Stimulated activated CD4-positive, alpha-beta T cell treated with anti-CD3 and anti-CD28 coated beads, Interleukin-2, amount 100 ng/mL, for 4 hours (primary cell): ENCODE measurements around the gene BICRAL.

Experiments used
- DNase-seq: peaks from one replicate; pipeline ENCODE4 v3.0.0-alpha.2; 2020; ENCODE audit warnings: low read depth

Gene BICRAL

DNA sequence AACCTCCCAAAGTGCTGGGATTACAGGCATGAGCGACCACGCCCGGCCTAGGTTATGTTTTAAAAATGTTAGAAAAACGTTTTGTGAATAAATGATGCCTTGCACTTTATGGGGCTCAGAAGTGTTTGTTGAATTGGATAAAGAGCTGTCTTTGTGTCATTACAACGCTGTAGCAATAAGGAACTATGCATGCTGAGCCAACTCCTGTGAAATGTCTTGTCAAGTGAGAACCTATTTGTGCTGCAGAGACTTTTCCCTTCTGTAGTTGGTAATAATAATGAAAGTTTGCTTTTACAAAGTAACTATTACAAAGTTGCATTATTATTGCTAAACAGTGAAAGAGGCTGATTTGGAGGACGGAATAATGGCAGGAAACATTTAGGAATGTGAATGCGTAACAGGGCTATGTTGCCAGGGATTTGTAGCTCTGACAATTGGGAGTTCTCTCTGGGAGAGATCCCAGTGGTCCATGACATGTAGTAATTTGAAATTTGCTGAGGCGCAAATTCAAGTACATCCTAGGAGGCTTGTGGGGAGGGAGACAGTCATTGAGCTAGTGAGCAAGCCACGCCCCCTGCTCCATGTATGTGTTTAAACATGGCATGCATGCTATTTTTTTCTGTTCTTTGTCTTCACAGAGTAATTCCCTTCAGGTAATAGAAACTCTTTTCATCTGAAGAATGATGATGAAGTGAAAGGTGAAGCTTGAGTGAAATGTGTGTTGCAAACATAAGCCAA lies 16.8 kb upstream of the BICRAL start:
- DNase-seq = no peak

DNA sequence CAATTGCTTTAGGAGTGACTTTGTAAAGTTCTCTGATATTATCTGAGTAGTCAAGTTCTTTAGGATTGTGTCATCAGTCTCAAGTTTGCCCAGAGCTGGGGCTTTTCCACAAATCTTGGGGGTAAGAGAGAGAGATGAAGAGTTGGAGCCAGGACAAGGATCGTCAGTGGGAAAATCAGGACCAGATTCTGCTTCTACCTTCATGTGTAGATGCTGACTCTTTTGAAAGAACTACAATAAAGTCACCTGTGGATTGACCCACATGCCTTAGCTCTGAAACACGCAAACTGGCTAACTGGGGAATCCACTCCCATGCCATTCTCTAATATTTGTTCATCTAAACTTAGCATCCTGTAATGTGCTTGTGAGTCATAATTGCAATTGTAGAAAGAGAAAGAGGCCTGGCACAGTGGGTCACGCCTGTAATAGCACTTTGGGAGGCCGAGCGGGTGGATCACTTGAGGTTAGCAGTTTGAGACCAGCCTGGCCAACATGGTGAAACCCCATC lies 15.6 kb upstream of the BICRAL start:
- DNase-seq = no peak

DNA sequence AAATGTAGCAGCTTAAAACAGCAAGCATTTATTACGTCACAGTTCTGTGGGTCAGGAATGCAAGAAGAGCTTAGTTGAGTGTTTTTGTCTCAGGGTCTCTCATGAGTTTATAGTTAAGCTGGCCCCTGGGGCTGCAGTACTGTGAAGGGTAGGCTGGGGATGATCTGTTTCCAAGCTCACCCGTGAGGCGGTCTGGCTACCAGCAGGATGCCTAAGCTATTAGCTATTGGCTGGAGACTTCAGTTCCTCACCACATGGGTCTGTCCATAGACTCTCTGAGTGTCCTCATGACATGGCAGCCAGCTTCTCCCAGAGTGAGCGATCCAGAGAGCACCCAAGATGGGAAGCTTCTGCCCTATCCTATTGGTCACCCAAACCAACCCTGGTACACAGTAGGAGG lies 12.8 kb upstream of the BICRAL start:
- DNase-seq = no peak

DNA sequence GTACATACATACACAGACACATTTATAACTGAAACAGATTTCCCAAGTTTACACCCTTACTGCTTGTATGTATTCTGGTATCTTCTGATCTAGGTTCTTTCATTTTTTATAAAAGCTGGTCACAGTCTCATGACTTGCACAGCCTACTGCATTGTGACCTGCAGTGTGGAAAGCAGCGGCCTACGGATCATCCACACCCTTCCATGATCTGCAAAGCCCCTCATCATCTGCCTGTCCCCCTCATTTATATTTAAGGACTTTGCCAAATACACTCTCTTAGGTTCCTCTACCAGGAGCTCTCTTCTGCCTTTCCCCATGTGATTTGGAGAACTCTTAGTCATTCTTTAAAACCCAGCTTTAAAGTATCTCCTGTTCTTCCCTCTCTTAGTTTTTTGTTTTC lies 12.0 kb upstream of the BICRAL start:
- DNase-seq = no peak

DNA sequence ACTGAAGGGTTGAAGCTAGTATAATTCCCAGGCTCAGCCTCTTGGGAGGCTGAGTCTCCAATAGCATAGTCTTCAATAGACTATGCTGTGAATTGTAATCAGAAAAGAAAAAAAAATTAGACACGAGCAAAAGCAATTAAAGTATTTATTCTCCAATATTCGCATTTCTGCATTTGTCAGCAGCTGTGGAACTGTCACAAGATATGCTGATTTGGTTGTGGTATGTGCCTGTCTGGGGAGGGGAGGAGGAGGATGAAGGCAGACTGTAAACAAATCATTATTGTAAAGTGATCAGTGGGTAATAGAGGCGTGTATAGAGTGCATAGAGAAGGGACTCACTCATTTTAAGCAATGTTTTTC lies 10.1 kb upstream of the BICRAL start:
- no peak for DNase-seq

DNA sequence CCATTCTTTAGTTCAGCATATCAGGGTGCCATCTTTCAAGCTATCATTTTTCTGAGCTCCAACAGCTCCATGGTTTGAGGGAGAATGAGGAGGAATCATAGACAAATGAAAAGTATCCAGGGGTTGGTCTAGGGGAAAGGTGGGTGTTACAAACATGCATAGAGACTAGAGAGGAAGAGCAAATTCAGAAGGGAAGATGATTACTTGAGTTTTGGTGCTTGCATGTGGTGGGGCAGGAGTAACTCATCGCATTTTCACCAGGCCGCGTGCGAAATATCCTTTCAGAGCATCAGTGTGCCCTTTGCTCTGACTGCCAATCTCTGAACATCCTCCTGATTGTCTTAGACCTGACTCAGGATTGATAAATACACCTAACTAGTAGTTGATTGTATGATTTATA lies 7.7 kb upstream of the BICRAL start:
- DNase-seq = peak; percentile 4

DNA sequence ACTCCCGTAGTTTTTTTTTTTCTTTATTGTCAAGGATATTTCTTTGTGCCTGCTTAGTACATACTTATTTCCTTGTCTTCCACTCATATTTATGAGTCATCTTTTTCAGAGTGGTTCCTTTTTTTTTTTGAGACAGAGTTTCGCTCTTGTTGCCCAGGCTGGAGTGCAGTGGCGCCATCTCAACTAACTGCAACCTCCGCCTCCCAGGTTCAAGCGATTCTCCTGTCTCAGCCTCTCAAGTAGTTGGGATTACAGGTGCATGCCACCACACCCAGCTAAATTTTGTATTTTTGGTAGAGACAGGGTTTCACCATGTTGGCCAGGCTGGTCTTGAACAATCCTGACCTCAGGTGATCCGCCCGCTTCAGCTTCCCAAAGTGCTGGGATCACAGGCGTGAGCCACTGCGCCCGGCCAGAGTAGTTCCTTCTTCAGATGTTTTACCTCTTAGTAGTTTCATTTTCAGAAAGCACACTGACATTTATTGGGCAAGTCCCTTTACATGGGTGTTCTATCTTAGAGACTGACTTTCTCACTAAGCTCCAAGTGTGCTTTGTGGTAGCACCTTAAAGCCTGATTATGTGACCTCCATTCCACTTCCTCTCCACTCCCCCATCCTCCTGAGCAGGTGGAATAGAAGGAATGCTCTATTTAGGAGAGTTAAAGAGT lies 6.9 kb upstream of the BICRAL start:
- DNase-seq = peak; percentile 22

DNA sequence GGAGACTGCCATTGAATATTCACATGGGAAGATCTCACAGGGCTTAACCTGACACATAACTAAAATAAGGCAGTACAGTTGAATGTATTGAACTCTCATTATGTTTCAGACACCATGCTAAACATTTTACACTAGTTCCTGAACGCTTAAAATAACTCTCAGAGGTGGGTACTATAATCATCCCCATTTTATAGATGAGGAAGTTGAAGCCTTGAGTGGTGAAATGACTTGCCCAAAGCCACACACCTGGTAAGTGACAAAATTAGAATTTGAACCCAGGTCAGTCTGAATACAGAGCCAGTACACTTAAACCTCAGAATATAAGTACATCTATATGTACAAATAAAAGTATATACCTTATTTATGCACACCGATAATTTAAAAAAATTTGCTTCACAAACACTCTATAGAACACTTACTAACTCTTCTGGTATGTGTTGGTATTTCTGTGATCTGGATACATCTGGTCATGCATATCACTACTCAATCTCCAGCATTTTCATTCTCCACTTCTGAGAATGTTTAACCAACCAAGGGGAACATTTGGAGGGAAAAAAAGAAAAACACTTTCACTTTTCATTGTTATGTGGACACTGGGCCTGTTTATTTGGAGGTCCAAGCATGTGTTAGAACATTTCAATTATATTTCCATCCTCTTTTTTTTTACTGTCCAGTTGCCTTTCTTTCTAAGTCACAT lies 4.6 kb upstream of the BICRAL start:
- no peak for DNase-seq

DNA sequence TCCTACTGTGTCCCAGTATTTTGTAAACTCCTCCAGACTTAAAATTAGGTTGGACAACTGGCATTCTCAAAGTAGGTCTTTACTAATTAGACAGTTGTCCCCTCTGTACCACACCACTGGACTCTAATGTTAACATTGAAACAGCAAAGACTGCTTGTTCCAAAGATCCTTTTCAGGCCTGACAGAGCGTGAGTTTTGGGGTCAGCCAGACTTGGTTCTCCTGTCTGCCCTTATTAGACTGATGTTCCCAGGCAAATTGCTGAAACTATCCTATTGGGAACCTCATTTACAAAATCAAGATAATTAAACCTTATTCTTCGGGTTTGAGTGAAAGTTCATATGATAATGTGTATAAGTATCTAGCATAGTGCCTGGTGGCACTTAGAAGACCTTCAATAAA lies 3.7 kb upstream of the BICRAL start:
- DNase-seq = no peak

DNA sequence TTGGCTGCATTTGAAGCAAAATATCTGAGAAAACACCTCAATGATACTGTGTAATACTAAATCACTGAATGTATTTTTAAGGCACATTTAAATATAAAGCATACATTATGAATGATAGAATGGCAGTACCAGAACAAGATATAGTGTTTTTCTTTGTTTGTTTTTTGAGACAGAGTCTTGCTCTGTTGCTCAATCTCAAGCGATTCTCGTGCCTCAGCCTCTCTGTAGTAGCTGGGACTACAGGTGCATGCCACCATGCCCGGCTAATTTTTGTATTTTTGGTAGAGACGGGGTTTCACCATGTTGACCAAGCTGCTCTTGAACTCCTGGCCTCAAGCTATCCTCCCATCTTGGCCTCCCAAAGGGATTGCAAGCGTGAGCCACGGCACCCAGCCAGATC lies 2.3 kb upstream of the BICRAL start:
- no peak for DNase-seq

DNA sequence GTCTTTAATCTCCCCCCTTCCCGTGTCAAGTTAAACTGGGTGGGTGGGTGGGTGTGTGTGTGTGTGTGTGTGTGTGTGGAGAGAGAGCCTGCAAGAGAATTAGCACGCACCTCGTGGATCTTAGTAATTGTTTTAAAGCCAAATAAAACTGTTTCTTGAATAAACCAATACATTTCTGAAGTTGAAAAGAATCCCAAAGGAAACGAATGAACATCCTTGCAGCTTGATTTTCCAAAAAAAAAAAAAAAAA lies 381 bp upstream of the BICRAL start:
- peak; percentile 5 for DNase-seq

DNA sequence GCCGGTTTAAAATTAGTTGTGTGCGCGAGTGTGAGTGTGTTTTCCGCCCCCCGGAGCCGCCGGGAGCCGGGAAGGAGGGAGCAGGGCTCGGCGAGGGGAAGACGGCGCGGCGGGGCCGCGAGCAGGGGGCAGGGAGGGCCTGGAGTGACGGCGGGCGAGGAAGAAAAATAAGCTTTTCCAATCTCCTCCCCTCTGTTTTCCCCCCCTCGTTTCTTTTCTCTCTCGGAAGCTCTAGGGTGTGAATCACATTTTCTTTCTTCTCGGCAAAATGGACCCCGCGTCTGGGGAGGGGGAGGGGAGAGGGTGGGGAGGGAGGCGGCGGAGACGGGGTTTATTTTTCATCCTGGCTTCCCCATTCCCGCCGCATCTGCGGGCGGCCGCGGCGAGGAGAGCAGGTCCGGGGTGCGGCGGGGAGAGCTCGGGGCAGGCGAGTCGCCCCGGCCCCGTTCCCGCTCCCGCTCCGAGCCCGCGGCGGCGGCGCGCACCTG lies 881 bp downstream of the BICRAL start:
- DNase-seq = peak; percentile 66

DNA sequence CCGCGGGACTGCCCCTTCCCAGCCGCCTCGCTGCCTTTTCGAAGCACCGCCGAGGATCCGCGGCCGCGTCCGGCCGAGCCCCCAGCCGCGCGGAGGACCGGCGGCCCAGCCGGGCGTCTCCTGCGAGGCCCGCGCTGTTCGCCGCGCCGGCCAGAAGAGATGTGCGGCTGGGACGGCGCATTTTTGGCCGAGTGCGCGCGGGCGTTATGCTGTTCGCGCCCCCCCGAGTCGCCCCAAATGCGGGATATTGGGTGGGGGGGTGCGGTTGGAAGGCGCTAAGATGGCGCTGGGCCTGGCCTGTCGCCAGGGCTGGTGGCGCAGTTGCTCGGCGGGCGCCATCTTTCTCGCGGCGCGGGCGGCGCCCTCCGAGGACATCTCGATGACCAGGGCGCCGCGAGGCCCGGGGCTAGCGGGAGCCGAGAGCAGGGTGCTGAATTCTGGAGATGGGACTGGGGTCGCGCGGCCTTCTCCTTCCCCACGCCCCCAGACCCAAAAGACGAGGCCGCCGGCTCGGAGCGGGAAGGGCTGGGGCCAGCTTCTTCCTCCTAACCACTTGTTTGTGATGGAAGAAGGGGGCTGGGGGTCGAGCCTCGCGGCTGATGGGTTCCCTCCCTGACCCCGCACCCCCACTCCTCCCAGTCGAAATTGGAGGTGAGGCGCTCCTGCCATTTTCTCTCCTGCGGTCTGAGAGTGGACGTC lies 1.5 kb downstream of the BICRAL start:
- DNase-seq = peak; percentile 57

DNA sequence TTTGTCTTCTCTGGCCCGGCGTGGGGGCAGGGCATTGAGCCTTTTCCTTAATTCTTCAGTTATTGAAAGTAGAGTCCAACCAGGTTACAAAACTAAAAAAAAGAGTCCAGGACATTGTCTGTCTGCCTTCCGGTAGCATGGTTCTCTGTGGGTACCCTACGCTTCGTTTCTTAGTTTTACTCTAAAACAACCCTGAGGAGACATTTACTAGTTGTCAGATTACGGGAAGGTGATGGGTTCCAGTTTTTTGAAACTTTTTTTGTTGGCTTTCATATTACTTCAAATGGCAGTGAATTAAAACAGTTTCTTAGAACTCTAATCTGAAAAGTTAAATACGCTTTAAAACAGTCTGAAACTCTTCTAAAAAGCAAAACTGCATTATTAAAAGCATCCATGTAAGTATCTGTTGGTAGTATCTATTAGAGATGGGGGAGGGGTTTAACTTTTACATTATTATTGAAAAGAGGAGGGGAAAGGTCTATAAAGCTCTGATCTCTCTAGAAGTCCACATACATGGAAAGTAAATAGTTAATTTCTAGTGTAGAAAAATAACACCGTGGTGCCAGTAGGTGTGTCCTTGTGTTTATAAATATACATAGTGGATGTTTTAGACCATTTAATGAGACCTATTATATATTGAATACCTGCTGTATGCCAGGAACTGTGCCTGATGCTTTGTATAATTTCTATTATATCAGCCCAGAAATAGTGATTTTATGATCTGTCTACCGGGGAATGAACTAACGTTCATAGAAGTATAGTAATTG lies 2.2 kb downstream of the BICRAL start:
- DNase-seq = no peak

DNA sequence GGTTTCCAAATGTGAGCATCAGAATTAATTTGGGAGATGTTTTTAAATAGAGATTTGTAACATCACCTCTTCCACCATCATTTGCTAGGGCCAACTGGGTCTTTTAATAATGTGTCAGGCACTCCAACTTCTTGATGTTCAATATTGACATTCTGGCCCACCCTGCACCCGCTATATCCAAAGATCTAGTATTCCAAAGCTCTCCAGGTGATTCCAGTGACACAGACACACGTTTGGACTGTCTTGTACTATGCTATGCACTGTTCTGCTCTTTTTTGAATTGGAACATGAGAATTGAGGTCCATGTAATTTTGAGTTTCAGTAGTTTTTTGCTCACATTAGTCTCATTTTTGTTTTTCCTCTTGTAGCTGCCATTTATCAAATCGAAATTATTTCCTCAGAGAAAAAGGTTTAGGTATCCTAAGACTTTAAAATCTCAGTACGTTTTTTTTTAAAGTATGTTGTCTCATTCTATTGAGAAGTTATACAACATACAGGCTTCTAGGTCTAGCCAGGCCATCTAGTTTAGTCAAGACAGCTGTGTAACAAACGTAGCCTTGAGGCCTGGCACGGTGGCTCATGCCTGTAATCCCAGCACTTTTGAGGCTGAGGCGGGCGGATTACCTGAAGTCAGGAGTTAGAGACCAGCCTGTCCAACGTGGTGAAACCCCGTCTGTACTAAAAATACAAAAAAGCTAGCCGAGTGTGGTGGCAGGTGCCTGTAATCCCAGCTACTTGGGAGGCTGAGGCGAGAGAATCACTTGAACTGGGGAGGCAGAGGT lies 3.1 kb downstream of the BICRAL start:
- no peak for DNase-seq

DNA sequence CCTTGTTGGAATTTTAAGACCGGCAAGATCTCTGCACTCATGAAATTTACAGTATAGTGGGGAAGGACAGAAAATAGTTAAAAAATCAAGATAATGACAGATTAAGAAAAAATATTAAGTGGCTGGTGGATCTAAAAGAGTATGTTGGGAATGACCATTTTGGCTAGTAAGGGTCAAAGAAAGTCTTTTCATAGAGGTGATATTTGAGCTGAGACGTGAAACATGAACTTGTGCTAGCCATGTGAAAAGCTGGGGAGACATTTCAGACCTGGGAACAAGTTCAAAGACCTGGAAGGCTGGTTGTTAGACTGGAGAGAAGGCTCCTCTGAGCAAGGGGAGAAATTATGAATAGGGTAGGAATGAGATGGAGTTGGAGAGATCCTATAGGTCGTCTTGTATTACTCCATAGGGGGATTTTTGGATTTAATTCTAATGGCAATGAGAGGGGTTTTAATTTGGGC lies 4.7 kb downstream of the BICRAL start:
- DNase-seq = no peak

DNA sequence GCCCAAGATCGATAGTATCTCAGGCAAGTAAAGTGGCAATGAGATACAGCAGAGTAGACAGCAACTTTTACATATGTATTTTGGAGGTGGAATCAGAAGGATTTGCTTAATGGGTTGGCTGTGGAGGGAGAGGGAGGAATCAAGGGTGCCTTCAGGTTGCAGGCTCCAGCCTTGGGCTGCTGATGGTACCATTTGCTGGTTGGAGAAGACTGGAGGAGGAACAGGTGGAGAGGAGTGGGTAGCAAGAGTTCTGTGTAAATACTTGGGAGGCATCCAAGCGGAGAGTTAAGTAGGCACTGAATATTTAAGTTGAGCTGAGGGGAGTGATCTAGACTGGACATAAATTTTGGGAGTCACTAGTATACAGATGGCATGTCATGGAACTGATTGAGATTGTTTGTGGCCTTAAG lies 5.2 kb downstream of the BICRAL start:
- no peak for DNase-seq

DNA sequence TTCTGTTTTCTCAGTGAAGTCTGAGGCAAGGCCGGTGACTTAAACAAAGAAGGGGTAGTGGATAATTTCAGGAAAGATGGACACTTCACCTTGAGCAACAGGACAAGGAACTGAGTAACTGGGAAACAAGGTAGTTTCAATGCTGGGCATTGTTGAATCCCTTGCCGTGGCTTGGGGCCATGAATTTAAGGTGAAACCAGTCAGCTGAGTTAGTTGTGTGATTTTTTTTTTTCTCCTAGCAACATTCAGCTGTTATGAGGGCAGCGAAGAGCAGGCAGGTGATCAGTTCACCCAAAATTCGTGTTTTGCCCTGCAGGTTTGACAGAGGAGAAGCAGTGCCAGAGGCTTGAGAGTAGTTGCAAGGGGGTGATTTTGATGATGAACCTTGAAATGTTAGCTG lies 6.8 kb downstream of the BICRAL start:
- no peak for DNase-seq

DNA sequence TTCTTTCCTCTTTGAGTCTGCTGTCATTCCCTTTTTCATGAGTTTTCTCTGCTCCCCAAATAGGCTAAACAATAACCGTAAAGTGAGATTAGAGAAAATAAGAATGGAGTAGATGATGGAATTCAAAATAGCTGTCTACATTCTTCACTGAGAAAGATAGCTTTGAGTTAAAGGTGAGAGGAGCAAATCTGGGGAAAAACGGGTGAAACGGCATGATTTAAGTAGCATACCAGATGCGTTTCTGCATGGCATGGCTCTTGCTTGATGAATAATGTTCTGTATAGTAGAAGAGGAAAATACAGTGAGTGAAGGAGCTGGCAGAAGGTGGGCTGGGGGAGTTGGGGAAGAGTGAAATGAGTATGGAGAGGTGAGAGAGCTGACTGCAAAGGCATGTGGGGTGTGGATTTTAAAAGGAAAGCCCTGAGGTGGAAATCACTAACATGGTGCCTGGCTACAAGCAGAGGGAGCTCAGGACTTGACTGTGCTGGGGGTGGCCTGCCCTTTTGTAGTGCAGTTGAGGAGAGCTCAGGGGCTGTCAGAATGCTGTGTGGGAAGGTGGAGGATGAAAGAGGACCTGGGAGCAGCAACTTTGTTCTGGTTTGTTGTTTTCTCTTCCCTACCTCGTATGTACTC lies 8.8 kb downstream of the BICRAL start:
- DNase-seq = no peak

DNA sequence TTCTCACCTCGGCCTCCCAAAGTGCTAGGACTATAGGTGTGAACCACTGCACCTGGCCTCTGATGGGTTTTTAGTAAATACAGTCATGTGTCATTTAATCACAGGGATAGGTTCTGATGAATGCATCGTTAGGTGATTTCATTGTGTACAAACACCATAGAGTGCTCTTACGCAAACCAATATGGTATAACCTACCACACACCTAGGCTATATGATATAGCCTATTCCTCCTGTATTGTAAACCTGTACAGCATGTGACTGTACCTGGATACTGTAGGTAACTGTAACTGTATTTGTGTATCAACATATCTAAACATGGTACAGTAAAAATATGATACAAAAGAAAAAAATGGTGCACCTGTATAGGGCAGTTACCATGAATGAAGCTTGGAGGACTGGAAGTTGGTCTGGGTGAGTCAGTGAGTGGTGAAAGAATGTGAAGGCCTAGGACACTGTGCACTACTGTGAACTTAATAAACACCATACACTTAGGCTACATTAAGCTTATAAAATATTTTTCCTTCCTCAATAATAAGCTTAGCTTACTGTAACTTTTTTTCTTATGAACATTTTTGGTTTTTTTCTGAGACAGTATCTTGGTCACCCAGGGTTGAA lies 10.0 kb downstream of the BICRAL start:
- no peak for DNase-seq
